Fibroblast of lung (primary cell): ENCODE results near the gene LITAFD.

ENCODE experiments used
- CTCF ChIP-seq, 2 donors: IDR thresholded peaks in 1 of 2; conservative IDR thresholded peaks in 1 of 2; 1 replicate in 1 of 2; 2 replicates in 1 of 2; pipeline ENCODE4 v1.5.1; 2011 to 2012; ENCODE audit warnings: low read length in 2 of 2, control low read depth in 1 of 2, inconsistent platforms in 1 of 2, low read depth in 1 of 2, mild to moderate bottlenecking in 1 of 2
- EZH2 ChIP-seq: IDR thresholded peaks from 2 replicates; pipeline ENCODE4 v1.5.1; 2012; ENCODE audit warnings: low read length, control low read depth, mild to moderate bottlenecking; ENCODE audit errors: missing control alignments

GRCh38 chr16:8934601-8935000 is 52.5 kb downstream of the LITAFD start:
- TF ChIP-seq CTCF (conservative IDR thresholded peaks at IDR 0.05 in 1 of 2, IDR thresholded peaks at IDR 0.05 in 1 of 2; ENCODE audit: low read depth in 1 of 2, low read length in 2 of 2) (no peak), EZH2 (no peak)
